HG03378 (cell line): Measurements from ENCODE around the gene MYO1C.

Experiments used
- ATAC-seq: cut with Tn5 transposase; IDR thresholded peaks from one replicate; pipeline ENCODE4 v1.9.1; 2021; ENCODE audit warnings: mild to moderate bottlenecking, moderate library complexity; ENCODE audit not compliant: unreplicated experiment

The MYO1C gene

DNA sequence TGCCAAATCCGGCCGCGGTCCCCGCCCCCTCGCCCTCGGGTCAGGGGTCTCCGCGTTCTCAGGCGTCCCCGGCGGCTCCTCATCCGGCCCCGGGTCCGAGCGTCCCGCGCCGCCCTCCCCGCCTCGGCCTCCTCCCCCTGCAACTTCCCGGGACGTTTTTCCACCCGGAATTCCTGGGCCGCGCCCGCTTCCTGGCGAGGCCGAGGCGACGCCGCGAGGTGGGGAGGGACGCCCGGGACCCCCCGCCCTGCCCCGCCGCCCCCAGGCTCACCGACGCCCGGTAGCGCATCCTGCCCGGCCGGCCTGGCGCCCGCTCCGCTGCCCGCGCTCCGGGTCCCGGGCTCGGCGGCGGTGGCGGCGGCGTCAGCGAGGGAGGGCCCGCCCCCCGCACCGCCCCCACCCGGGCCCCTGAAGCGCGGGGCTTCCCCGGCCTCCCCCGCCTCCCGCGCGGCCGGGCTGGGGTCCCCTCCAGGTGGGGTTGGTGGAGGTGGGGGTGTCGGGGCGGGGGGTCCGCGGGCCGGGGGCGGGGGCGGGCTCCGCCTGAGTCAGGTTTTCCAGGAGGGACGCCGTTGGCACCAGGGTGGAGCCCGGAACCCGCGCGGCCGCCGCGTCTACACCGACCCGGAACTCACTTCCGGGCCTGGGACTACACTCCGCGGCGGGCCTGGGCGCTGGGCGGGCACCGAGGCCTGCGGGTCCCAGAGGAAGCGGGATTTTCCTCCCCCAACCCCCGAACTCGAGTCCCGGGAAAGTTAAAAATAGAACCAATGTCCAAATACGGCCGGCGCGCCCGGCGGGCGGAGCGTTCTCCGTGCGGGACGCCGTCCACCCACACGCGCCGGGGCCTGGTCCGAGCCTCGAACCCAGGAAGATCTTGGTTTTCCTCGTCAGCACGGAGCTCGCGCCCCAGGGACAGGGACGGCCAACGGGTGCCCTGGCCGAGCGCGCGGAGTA is 6.8 kb downstream of the MYO1C start:
- no peak for ATAC-seq

DNA sequence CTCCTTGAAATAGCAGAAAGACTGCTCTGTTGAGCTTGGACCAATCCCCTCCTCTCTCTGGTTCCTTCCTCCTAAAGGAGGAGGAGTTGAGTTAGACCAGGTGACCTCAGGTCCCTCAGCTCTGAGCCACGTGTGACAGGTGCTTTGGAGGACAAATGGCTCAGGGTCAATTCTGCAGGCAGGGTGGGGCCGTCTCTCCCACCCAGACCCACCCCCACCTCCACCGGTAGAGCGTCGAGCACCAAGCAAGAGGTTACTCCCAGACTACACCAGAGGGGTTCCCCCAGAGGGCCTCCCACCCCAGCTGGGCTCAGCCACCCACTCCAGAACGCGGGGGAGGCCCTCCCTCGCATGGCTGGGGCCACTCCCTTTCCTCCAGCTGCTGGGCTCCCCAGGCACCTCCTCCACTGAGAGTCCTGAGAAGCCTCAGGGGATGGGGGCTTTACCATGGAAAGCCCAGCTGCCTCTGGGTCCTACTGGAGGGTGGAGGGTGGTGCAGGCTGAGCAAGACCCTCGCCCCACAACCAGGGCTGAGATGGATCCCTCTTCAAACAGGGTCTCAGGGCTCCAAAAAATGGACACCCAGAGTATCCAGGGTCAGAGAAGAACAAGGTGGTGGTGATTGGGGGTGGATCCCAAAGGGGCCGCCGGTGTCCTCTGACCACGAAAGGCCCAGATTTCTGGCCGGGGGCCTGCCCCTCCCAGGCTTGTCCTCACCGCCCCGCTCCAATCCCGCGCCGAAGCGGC is 7.6 kb downstream of the MYO1C start:
- peak; percentile 45 for ATAC-seq

DNA sequence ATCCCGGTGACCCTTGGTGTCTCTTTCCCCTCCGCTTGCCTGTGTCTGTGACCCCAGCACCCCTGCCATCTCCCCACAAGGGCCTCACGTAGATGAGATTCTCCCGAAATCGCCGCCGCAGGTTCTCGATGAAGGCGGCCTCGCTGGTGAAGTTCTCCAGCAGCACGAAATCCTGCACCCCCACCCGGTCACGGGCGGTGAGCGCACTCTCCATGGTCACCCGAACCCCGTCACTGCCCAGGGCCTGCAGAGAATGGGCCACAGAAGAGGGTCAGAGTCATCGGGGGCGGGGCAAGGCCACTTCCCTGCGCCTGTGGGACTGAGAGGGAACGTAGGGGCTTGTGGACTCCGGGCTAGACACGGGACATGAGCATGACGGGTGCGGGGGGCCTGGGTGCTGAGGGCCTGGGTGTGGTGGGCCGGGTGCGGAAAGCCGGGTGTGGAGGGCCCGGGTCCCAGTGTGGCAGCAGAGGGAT is 8.4 kb downstream of the MYO1C start:
- no peak for ATAC-seq

DNA sequence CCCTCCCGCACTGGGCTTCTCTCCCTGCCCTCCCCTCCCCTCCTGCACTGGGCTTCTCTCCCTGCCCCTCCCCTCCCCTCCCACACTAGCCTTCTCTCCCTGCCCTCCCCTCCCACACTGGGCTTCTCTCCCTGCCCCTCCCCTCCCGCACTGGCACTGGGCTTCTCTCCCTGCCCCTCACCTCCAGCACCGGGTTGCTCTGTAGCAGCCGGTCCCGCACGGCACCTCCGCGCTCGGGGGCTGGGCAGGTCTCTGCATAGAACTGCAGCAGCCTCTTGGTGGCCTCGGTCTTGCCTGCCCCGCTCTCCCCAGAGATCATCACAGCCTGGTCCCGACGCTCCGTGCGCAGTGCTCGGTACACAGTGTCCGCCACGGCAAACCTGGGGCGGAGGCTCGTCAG is 9.8 kb downstream of the MYO1C start:
- no peak for ATAC-seq

DNA sequence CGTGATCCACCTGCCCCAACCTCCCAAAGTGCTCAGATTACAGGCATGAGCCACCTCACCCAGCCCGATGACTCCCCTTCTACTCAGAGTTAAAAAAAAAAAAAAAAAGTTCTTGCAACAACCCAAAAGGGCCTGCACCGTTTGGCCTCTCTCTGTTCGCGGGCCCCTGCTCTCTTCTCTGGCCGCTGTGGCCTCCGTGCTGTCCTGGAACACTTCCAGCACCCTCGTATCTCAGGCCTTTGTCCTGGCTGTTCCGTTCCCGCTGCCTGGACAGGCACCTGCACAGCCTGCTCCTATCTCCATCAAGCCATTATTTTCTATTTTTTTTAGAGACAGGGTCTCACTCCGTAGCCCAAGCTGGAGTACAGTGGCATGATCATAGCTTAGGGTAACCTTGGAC is 10.8 kb downstream of the MYO1C start:
- ATAC-seq, result no peak

DNA sequence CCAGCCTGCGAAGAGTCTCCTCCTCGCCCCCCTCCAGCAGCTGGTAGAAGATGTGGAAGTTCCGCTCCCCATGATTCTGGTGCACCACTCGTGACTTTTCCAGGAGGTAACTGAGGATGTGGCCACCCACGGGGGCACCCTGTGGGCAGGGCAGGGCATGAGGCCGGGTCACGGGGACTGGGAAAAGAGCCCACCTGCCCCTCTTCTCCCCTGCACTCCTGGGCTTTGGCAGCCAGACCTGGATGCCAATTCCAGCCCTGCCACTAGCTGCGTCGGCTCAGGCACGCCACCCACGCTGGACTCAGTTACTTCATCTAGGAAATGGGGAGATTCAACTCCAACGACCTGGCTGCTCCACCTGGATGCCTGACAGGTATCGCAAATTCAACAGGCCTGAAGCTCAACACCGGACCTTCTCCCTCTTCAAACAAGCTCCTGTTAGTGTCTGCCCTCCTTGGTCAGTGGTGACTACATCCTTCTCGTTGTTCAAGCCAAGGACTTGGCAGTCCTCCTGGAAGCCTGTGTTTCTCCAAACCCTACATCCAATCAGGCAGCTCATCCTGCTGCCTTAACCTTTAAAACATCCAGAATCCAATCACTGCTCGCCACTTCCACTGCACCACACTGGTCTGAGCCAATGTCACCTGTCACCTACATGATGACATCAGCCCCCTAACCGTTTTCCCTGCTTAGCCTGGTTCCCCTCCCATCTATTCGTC is 11.6 kb downstream of the MYO1C start:
- ATAC-seq, result no peak

DNA sequence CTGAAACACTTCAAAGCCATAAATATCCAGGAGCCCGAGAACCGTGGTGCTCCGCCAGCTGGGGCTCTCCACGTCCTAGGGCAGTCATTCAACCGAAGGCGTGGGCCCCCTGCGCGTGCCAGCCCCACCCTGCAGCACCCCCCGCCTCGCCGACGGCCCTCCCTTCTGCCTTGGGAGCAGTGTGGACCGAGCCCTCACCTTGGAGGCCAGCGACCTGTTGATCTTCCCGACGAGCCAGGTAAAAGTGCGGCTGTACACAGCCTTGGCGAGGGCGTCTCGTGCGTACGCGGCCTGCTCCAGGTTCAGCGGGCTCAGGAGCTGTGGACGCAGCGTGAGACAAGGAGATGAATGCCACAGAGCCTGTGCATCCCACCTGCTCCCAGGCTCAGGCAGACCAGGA is 14.1 kb downstream of the MYO1C start:
- no peak for ATAC-seq

DNA sequence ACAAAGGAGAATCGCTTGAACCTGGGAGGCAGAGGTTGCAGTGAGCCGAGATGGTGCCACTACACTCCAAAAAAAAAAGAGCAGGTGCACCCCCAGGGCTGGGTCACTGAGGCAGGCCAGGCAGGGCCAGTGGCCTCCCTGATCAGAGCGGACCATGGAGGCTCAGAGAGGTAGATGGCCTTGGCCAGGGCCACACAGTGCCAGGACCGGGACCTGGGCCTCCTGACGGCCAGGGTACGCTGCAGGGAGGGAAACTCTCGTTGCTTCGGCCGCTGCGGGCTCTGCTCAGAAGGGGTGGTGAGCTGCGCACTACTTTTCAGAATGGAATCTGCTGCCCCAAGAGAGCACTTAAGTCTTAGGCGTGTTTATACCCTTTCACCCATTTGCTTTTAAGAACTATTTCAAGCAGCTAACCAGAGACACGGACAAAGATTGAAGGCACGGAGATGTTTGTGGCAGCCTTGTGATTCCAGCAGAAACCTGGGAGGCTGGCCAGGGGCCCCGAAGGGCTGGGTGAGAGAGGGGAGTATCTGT is 17.1 kb downstream of the MYO1C start:
- ATAC-seq, result no peak

DNA sequence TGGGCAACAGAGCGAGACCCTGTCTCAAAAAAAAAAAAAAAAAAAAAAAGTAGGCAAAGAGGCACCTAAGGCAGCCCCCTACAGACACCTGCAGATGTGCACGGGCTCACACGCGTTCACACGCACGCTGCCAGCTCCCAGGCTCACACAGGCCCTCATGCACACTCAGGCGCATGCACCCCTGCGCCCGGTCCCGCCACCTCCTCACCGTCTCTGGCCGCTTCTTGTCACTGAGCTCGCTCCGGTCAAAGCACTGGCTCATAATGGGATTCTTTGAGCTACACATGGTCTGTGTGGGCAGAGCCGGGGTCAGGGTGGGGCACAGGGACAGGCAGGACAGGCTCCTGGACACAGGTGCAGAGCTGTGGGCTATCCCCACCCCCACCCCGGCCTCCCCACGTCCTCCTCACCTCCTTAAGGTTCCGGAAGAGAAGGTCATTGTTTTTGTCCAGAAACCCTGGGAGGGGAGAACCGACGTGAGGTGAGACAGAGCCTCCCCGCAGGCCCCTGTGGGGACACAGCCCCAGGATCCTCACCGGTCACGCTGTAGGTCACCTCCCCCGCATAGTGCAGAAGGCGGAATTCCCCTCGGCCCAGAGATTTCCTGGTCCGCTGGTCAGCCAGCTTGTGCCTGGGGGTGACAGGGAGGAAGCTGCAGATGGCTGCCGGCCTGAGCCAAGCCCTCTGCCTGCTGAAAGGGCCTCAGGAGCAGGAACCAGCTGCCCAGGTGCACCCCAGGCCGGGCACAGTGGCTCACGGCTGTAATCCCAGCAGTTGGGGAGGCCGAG is 17.9 kb downstream of the MYO1C start:
- peak; percentile 43 for ATAC-seq

DNA sequence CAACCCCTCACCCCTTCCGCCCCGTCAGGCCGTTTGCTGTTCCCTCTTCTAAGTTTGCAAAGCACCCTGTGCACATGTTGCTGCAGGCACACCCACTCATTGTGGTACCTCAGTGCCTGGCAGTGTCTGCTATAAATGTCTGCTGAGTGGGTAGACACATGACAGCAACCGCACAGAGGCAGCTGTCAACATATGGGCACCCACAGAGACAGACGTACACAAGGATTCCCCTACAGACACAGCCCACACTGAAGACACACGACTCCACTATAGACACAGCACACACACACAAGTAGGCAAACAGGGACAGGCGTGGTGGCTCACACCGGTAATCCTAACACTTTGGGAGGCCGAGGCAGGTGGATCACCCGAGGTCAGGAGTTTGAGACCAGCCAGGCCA is 18.6 kb downstream of the MYO1C start:
- ATAC-seq, result no peak

DNA sequence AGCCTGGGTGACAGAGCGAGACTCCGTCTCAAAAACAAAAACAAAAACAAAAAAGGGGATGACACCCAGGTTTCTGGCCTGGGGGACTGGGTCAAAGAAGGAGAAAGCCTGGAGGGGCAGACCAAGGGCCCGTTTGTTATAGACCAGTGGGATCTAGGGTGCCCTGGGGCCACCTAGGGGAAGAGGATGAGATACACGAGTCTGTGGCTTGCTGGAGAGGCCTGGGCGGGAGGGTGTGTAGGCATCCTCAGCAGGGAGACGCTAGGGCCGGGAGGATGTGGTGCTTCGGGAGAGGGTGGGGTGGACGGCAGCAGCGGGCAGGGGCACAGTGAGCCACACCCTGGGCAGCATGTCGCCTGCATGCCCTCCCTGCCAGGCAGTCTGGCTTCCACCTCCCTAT is 19.3 kb downstream of the MYO1C start:
- no peak for ATAC-seq

DNA sequence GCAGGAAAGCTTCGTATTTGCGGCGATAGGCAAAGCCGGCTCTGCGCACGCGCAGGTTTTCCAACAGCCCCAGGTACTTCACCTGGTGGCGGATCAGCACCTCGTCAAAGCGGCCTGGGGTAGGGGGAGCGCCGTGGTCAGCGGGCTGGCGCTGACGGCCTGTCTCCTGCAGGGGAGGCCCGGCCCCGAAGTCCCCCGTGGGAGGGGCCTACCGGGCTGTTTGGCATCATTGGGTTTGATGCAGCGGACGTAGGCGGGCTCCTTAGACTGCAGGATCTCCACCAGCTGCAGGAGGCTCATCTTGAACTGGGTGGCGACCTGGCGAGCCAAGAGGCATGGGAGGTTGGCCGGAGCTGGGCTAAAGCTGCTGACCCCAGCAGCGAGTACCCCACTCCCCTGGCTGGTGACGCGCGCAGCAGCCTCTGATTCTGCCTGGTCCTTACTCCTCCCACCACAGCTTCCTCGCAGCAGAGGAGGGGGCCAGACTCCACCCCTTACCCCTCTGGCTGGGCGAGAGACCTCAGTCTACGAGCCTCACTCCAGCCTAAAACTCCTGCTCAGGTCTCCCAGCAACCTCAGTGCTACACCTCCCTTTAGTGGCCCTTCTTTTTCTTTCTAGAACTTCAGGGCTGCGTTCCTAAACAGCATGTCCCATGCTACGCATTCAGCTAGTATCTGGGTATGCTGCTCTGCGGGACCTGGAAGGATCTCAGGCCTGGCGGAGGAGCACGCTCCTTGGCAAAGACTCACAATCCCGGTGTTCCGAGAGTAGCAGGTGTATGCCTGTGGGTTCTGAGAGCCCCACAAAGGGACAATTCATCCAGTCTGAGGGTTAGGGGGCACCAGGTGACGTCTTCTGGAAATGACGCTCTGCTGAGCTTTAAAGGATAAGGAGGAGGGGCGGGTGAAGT is 20.3 kb downstream of the MYO1C start:
- ATAC-seq, result no peak

DNA sequence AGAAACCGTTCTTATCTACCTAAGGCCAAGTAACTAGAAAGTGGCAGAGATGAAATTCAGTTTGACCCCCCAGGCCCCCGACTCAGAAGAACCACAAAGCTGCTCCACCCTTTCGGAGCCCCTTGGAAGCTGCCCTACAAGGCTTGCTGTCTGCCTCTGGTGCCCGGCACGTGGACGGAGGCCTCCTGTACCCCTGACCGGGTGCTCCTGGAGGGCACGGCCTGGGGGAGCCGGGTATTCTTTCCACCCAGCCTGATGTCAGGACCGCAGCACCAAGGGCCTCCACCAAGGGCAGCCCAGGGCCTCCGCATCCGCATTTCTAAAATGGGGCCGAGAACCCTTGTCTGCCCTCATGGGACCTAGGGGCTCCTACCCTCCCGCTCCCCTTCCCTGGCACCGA is 21.0 kb downstream of the MYO1C start:
- no peak for ATAC-seq

DNA sequence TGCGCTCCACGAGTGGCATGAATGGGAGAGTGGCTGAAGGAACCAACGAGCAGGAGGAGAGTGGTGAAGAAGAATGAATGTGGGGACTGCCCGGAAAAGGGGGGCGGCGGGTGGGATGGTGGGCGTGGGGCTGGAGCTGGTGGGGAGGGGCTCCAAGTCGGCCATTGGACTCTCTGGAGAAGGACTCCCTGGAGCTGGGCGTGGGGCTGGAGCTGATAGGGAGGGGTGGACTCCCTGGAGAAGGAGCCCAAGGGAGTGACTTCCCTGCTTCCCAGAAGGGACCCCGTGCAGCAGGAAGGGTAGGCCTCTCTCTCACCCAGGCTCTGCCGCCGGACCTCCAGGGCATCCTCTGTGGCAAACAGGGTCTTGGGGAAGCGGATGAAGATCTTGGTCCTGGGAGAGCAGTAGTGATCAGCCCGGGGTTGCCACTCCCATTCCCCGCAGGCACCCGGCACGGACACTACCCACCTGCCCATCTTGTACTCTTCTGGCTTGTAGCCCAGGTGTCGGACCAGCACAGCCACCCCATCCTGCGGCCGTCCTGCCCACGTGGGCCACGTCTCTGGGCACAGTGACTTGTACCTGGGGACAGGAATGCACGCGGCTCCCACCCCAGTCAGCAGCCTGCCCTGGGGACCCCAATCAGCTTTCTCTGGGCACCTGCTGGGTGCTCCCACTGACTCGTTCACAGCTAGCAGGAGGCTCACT is 21.6 kb downstream of the MYO1C start:
- no peak for ATAC-seq

DNA sequence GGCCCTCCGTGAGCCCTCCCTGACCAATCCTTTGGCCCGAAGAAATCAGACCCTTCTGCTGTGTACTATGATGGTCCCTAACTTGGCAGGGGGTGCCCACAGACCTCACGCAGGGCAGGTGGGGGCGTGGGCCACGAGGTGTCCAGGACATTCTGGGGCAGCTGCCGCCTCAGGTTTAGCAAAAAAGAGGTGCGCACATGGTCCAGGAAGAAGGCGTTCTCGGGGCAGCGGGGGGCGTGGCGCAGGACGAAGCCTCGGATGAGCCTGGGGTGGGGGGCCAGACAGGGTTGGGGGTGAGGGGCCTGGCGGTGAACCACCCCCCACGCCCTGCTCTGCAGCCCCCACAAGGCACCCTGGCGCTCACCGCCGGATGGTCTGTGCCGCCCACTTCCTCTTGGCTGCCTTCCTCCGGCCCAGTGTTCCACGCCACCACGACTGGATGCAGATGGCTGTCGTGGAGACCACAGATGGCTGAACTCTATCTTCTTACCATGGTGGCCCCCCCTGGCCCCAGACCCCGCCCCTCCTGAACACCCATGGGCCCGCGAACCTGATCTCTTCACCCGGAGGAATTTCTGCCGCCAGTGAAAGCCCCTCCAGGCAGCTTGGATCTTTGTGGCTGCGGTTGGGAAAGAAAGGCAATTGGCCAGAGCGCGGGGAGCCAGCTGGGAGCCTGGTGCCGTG is 22.3 kb downstream of the MYO1C start:
- no peak for ATAC-seq

DNA sequence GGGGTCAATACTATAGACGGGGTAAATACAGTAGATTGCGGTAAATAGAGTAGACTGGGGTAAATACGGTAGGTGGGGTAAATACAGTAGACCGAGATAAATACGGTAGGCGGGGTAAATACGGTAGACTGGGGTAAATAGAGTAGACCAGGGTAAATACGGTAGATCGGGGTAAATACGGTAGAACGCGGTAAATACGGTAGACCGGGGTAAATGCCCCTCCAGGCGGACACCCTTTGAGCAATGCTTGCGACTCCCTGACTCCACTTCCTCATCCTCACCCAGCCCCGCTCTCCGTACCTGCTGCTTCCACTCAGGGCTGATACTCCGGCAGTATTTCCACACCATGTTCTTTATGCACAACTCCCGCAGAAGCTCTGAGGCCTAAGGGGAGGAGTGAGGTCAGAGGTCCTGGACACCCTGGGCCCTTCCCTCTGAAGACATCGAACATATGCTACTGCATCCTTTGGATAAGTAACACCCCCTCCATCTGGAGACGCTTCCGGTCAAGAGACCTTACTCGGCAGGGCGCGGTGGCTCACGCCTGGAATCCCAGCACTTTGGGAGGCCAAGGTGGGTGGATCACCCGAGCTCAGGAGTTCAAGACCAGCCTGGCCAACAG is 23.1 kb downstream of the MYO1C start:
- no peak for ATAC-seq

DNA sequence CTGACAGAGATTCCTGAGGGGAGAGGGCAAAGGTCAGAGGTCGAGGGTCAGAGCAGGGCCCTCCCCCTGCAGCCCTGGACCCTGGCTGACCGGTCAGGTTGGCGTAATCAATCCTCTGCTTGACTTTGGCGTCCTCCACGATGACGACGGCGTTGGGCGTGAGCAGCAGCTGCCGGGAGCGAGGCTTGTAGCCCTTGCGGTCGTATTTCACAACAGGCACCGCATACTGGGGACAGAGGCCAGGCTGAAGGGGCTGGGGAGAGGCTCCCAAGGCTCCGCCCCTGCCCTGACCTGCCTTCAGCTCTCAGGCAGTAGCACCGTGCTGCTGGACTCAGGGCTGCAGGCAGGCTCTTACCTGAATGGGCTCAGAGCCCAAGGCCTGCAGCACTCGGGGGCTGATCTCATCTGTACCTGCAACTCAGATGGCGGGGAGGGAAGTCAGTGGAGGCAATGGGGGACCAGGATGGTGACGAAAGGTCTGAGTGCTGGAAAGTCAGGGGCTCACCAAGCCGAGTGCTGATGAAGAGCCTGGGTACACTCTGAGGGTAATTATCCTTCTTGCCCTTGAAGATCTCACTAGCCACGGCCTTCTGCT is 24.5 kb downstream of the MYO1C start:
- no peak for ATAC-seq
